ENCODE data around the gene DNHD1. TPM values are rescaled to one million over a fixed set of nuclear protein-coding genes. Genes with fewer than 3 reads are reported as not detected.
A peak's percentile ranks its signal among the peaks of the same experiment; 100 is the strongest.

Gene DNHD1
- total and polyA plus RNA-seq, 9 of the 15 experiments (the other 6 are each of a cell fraction or from before 2014, with no cell fraction given): 0.82 to 9.7 (median 3.8) TPM

GRCh38 chr11:6531267-6531752 is 34.2 kb downstream of the DNHD1 start (continued):
- TF ChIP-seq ZSCAN29 (IDR thresholded peaks at IDR 0.05): no peak
- no peak for TF ChIP-seq ZNF217 (CRISPR knock-in tag; IDR thresholded peaks at IDR 0.05)
- no peak for TF ChIP-seq ZFPM2 (CRISPR knock-in tag; IDR thresholded peaks at IDR 0.05)
- TF ChIP-seq EGR1 (conservative IDR thresholded peaks at IDR 0.05): no peak
- TF ChIP-seq, protein P1, sequence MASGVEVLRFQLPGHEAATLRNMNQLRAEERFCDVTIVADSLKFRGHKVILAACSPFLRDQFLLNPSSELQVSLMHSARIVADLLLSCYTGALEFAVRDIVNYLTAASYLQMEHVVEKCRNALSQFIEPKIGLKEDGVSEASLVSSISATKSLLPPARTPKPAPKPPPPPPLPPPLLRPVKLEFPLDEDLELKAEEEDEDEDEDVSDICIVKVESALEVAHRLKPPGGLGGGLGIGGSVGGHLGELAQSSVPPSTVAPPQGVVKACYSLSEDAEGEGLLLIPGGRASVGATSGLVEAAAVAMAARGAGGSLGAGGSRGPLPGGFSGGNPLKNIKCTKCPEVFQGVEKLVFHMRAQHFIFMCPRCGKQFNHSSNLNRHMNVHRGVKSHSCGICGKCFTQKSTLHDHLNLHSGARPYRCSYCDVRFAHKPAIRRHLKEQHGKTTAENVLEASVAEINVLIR (CRISPR knock-in tag; IDR thresholded peaks at IDR 0.05): no peak
- peak in 1 of 2 experiments; percentile 73; a peak in 1 of 4 replicates for TF ChIP-seq MLLT1 (IDR thresholded peaks at IDR 0.05)
- TF ChIP-seq, protein P2, sequence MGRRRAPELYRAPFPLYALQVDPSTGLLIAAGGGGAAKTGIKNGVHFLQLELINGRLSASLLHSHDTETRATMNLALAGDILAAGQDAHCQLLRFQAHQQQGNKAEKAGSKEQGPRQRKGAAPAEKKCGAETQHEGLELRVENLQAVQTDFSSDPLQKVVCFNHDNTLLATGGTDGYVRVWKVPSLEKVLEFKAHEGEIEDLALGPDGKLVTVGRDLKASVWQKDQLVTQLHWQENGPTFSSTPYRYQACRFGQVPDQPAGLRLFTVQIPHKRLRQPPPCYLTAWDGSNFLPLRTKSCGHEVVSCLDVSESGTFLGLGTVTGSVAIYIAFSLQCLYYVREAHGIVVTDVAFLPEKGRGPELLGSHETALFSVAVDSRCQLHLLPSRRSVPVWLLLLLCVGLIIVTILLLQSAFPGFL (CRISPR knock-in tag; IDR thresholded peaks at IDR 0.05): no peak
- TF ChIP-seq ILF3 (IDR thresholded peaks at IDR 0.05; ENCODE audit: borderline replicate concordance): no peak
- TF ChIP-seq MTA3 (IDR thresholded peaks at IDR 0.05; ENCODE audit: borderline replicate concordance): 0 out of 2 replicates have a peak, but pooled peaks have one; percentile 61
- TF ChIP-seq BRD9 (IDR thresholded peaks at IDR 0.05; ENCODE audit: low read depth, partially characterized antibody): peak; percentile 70
- no peak for TF ChIP-seq SUPT5H (IDR thresholded peaks at IDR 0.05)
- no peak for TF ChIP-seq ZFP36 (IDR thresholded peaks at IDR 0.05; ENCODE audit: low read depth, low read length, partially characterized antibody)
- TF ChIP-seq CBX5 (IDR thresholded peaks at IDR 0.05; ENCODE audit: borderline replicate concordance, low read depth): no peak
- no peak for TF ChIP-seq ZNF347 (CRISPR knock-in tag; IDR thresholded peaks at IDR 0.05; ENCODE audit: low read depth)
- TF ChIP-seq GABPA (tag; conservative IDR thresholded peaks at IDR 0.05; ENCODE audit: low read depth): no peak
- TF ChIP-seq, protein P3, sequence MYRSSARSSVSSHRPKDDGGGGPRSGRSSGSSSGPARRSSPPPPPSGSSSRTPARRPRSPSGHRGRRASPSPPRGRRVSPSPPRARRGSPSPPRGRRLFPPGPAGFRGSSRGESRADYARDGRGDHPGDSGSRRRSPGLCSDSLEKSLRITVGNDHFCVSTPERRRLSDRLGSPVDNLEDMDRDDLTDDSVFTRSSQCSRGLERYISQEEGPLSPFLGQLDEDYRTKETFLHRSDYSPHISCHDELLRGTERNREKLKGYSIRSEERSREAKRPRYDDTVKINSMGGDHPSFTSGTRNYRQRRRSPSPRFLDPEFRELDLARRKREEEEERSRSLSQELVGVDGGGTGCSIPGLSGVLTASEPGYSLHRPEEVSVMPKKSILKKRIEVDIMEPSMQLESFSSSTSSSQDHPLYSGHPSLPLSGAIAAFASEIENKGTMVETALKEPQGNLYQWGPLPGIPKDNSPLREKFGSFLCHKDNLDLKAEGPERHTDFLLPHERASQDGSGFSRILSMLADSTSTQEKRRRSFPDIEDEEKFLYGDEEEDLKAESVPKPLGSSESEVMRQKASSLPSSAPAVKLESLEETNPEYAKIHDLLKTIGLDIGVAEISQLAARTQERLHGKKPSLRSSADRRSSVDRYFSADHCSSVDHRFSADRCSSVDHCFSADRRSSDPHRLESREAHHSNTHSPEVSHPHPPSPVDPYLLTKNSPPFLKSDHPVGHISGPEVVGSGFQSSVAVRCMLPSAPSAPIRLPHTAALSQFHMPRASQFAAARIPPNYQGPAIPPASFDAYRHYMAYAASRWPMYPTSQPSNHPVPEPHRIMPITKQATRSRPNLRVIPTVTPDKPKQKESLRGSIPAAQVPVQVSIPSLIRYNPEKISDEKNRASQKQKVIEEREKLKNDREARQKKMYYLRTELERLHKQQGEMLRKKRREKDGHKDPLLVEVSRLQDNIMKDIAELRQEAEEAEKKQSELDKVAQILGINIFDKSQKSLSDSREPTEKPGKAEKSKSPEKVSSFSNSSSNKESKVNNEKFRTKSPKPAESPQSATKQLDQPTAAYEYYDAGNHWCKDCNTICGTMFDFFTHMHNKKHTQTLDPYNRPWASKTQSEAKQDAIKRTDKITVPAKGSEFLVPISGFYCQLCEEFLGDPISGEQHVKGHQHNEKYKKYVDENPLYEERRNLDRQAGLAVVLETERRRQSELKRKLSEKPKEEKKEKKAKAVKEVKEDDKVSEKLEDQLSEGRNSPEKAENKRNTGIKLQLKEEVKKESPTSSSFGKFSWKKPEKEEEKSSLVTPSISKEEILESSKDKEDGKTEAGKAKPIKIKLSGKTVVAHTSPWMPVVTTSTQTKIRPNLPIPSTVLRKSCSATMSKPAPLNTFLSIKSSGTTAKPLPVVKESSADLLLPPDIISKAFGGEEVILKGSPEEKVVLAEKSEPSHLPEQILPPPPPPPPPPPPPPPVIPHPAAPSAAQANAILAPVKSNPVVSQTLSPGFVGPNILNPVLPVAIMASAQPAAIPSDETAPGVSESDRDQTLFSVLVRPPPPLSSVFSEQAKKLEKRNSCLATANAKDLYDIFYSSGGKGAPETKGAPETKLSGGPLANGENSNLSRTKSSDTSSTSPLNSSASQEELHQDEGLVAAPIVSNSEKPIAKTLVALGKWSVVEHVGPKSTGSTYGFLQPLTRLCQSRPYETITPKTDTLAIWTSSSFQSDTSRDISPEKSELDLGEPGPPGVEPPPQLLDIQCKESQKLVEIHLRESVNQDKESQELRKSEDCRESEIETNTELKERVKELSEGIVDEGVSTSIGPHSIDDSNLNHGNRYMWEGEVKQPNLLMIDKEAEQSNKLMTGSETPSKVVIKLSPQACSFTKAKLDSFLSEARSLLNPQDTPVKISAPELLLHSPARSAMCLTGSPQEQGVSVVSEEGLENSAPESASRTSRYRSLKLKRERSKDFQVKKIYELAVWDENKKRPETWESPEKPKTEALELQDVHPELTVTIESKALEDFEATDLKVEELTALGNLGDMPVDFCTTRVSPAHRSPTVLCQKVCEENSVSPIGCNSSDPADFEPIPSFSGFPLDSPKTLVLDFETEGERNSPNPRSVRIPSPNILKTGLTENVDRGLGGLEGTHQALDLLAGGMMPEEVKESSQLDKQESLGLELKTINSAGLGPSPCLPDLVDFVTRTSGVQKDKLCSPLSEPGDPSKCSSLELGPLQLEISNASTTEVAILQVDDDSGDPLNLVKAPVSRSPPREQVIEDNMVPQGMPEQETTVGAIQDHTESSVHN (IDR thresholded peaks at IDR 0.05; ENCODE audit: borderline replicate concordance in 1 of 2, low read depth in 1 of 2): no peak
- TF ChIP-seq NCOR1 (IDR thresholded peaks at IDR 0.05): no peak
- TF ChIP-seq MAZ (CRISPR knock-in tag; conservative IDR thresholded peaks at IDR 0.05 in 1 of 2, IDR thresholded peaks at IDR 0.05 in 1 of 2): 0 out of 4 replicates have a peak, but pooled peaks of 1 of the 2 experiments have one; percentile 30
